Measurements from ENCODE around the gene RBMS1.

DNA sequence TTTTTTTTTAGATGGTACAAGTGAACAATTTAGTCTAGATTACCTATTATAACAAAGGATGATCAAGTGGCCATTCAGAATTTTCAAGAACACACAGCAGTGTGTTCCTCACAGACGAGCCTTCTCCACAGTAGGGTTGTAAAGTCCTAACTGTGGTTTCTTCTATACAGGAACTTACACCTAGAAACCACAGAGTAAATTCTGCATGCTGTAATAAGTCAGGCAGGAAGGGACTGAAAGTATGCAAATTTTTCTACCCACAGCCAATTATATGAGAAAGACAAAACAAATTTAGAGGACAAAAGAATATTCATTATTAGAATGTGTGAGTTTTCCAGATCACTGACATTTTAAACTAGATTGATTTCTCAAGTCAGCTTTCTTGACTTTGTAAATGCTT lies 99.5 kb downstream of the RBMS1 start:
- TF ChIP-seq, protein P1, sequence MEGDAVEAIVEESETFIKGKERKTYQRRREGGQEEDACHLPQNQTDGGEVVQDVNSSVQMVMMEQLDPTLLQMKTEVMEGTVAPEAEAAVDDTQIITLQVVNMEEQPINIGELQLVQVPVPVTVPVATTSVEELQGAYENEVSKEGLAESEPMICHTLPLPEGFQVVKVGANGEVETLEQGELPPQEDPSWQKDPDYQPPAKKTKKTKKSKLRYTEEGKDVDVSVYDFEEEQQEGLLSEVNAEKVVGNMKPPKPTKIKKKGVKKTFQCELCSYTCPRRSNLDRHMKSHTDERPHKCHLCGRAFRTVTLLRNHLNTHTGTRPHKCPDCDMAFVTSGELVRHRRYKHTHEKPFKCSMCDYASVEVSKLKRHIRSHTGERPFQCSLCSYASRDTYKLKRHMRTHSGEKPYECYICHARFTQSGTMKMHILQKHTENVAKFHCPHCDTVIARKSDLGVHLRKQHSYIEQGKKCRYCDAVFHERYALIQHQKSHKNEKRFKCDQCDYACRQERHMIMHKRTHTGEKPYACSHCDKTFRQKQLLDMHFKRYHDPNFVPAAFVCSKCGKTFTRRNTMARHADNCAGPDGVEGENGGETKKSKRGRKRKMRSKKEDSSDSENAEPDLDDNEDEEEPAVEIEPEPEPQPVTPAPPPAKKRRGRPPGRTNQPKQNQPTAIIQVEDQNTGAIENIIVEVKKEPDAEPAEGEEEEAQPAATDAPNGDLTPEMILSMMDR (IDR thresholded peaks at IDR 0.05) = no peak
- no peak for TF ChIP-seq POLR2A (IDR thresholded peaks at IDR 0.05)
